Epithelial cell of proximal tubule (primary cell): ENCODE data around the gene PBOV1. TPM values are rescaled to one million over a fixed set of nuclear protein-coding genes. Genes with fewer than 3 reads are reported as not detected.

ENCODE experiments used
- DNase-seq: peaks from one replicate; pipeline ENCODE4 v3.0.0-alpha.2; 2011; ENCODE audit warnings: low read depth
- H3K4me3 ChIP-seq: 2 replicates; pipeline ENCODE4 v1.5.1; 2011; ENCODE audit warnings: low read depth, mild to moderate bottlenecking, low read length
- total RNA-seq: library from RNA; depleted of rRNA; stranded (reverse); fragments of >200 nt; gene quantifications from 2 replicates; pipeline ENCODE4 v1.2.3, GENCODE V29; 2015
- TF ChIP-seq, protein P1 (sequence below): conservative IDR thresholded peaks from 2 replicates; pipeline ENCODE4 v1.5.1; 2012; ENCODE audit warnings: low read depth, mild to moderate bottlenecking, low read length

PBOV1 gene
- total RNA-seq, 1 donor from 2014 or later, result not detected

DNA sequence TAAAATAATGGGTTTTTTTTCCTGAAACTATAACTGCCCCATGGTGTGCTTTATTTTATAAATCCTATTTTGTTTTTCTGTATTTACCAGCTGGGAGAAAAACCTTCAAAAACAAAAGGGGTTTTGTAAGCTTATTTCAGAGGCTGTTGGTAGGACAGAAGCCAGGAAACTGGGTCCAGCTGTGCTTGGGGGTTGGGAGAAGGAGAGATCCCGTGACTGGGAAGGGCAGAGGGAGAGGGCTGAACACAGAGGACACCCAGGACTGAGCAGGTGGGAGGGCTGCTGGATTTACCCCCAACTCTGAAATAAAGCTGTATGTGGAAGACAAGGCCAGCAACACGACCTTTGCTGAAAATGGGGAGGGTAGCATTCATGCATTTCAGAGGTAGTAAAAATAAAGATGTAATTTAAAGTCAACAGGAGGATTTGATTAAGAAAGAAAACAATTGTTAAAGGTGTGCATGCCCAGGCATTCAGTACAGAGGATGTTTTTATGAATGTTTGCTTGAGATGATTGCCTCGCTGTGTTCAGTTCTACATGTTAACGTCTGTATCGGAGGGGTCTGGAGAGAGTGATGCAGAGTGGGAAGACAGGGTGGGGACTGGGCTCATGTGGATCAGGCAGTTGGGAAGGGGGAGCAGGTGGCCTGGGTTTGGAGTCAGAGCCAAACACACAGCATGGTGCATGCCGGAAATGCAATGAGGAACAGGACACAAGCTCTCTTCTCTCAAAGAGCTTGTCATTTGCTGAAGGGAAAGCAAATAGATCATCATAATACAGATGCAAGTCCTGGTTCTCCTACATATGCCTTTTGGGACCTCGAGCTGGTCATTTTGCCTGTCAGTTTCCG lies 35.1 kb downstream of the PBOV1 start:
- TF ChIP-seq, protein P1, sequence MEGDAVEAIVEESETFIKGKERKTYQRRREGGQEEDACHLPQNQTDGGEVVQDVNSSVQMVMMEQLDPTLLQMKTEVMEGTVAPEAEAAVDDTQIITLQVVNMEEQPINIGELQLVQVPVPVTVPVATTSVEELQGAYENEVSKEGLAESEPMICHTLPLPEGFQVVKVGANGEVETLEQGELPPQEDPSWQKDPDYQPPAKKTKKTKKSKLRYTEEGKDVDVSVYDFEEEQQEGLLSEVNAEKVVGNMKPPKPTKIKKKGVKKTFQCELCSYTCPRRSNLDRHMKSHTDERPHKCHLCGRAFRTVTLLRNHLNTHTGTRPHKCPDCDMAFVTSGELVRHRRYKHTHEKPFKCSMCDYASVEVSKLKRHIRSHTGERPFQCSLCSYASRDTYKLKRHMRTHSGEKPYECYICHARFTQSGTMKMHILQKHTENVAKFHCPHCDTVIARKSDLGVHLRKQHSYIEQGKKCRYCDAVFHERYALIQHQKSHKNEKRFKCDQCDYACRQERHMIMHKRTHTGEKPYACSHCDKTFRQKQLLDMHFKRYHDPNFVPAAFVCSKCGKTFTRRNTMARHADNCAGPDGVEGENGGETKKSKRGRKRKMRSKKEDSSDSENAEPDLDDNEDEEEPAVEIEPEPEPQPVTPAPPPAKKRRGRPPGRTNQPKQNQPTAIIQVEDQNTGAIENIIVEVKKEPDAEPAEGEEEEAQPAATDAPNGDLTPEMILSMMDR, result no peak
- no peak overlapping the region for H3K4me3 ChIP-seq
- DNase-seq, result no peak

DNA sequence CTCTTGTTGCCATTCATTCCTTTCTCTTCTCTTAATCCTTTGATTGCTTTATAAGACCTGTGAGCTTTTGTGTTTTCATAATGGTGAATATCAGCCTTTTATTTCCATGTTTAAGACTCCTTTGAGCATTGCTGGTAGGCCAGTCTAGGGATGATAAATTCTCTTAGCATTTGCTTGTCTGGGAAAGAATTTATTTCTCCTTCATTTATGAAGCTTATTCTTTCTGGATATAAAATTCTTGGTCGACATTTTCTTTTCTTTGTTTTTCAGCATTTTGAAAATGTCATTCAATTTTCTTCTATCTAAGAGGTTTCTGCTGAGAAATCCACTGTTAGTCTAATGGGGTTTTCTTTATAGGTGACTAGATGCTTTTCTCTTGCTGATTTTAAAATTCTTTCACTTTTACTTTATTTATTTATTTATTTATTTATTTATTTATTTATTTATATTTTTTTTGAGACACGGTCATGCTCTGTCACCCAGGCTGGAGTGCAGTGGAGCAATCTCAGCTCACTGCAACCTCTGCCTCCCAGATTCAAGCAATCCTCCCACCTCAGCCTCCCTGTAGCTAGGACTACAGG lies 41.5 kb downstream of the PBOV1 start:
- TF ChIP-seq, protein P1, result no peak
- no peak overlapping the region for H3K4me3 ChIP-seq
- DNase-seq, result no peak

DNA sequence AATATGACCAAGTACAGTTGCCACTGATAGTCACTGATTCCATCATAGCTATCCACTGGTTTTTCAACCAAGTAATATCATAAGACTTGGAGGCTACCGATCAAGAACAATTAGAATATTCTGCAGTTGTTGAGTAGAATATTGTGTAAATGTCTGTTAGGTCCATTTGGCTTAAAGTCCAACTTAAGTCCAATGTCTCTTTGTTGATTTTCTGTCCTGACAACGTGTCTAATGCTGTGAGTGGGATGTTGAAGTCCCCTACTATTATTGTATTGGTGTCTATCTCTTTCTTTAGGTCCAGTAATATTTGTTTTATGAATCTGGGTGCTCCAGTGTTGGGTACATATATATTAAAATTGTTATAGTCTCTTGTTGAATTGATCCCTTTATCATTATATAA lies 42.7 kb downstream of the PBOV1 start:
- H3K4me3 ChIP-seq, result no peak overlapping the region
- TF ChIP-seq, protein P1, result no peak
- no peak for DNase-seq

Other genes with a start within 250 kb of the PBOV1 start
- 65.6 and 68.0 TPM in 2 replicates for gene PERP, start 111.1 kb downstream of the PBOV1 start, total RNA-seq
- 7.8 and 9.5 TPM in 2 replicates for gene ARFGEF3, start 56.6 kb downstream of the PBOV1 start, total RNA-seq
- not detected in 2 replicates for gene SMIM28, start 159.4 kb upstream of the PBOV1 start, total RNA-seq
- 83.9 and 102 TPM in 2 replicates for gene HEBP2, start 185.7 kb upstream of the PBOV1 start, total RNA-seq